HepG2 (cell line): ENCODE measurements around the gene TASOR2. TPM values are rescaled to one million over a fixed set of nuclear protein-coding genes. Genes with fewer than 3 reads are reported as not detected.

ENCODE experiments used
- CTCF ChIP-seq: sonication (generic); formaldehyde crosslinking; IDR thresholded peaks from 2 replicates; pipeline ENCODE4 v1.5.0; 2020; ENCODE audit warnings: mild to moderate bottlenecking, missing genetic modification reagents, moderate library complexity
- ETV5 ChIP-seq: IDR thresholded peaks from 2 replicates; pipeline ENCODE4 v1.6.1; 2018; ENCODE audit warnings: missing biosample characterization, missing genetic modification reagents, inconsistent platforms, borderline replicate concordance
- FOXO4 ChIP-seq: sonication (generic); formaldehyde crosslinking; conservative IDR thresholded peaks from 2 replicates; pipeline ENCODE4 v1.8.1; 2023; ENCODE audit warnings: missing genetic modification reagents
- JUNB ChIP-seq: sonication (generic); formaldehyde crosslinking; IDR thresholded peaks from 2 replicates; pipeline ENCODE4 v1.8.0; 2022; ENCODE audit warnings: missing genetic modification reagents, mild to moderate bottlenecking, borderline replicate concordance
- TEAD2 ChIP-seq: sonication (generic); formaldehyde crosslinking; IDR thresholded peaks from 2 replicates; pipeline ENCODE4 v1.9.0; 2021; ENCODE audit warnings: missing genetic modification reagents
- ZMYM2 ChIP-seq: sonication (generic); formaldehyde crosslinking; IDR thresholded peaks from 2 replicates; pipeline ENCODE4 v1.8.0; 2022; ENCODE audit warnings: mild to moderate bottlenecking, missing genetic modification reagents
- ZNF407 ChIP-seq: sonication (generic); formaldehyde crosslinking; IDR thresholded peaks from one replicate; pipeline ENCODE4 v1.5.1; 2020; ENCODE audit warnings: mild to moderate bottlenecking, missing genetic modification reagents; ENCODE audit errors: not compliant biosample characterization
- ZNF562 ChIP-seq: sonication (generic); formaldehyde crosslinking; IDR thresholded peaks from 2 replicates; pipeline ENCODE4 v1.8.0; 2022; ENCODE audit warnings: missing genetic modification reagents, borderline replicate concordance
- ZNF773 ChIP-seq: sonication (generic); formaldehyde crosslinking; IDR thresholded peaks from 2 replicates; pipeline ENCODE4 v1.4.0; 2020; ENCODE audit warnings: missing genetic modification reagents, borderline replicate concordance
- ZNF776 ChIP-seq: sonication (generic); formaldehyde crosslinking; IDR thresholded peaks from 2 replicates; pipeline ENCODE4 v1.4.0; 2020; ENCODE audit warnings: mild to moderate bottlenecking, missing genetic modification reagents
- polyA plus RNA-seq, 8 experiments: library from polyadenylated mRNA; depleted of rRNA in 3 of 8; stranded (reverse) in 7 of 8; unstranded in 1 of 8; fragments of >200 nt; fragmentation: Illumina TruSeq in 4 of 8; extraction: Trizol in 4 of 8; gene quantifications; 2 replicates each; pipeline versions ENCODE4 v1.2.1 to v1.2.3, GENCODE V29; 2011 to 2016; ENCODE audit warnings: low read depth in 4 of 8, missing spikeins in 1 of 8, mixed read lengths in 1 of 8; ENCODE audit not compliant: insufficient read depth in 1 of 8
- total RNA-seq, 5 experiments: library from RNA; depleted of rRNA; stranded (reverse); fragments of >200 nt; fragmentation: Illumina TruSeq; extraction: Trizol; gene quantifications; 2 replicates each; pipeline ENCODE4 v1.2.3, GENCODE V29; 2016; ENCODE audit warnings: low read depth in 1 of 5
- TF ChIP-seq, protein P1 (sequence below): sonication (generic); formaldehyde crosslinking; IDR thresholded peaks from 2 replicates; pipeline ENCODE4 v1.4.0; 2020; ENCODE audit warnings: missing genetic modification reagents
- TF ChIP-seq, protein P2 (sequence below): sonication (generic); formaldehyde crosslinking; IDR thresholded peaks from 2 replicates; pipeline ENCODE4 v1.8.1; 2023; ENCODE audit warnings: mild to moderate bottlenecking, missing genetic modification reagents

TASOR2 gene
- total and polyA plus RNA-seq, 2 of the 13 experiments (the other 11 are each of a cell fraction or from before 2014, with no cell fraction given) = 24.2 to 55.3 TPM

- TF ChIP-seq ZNF407 (CRISPR knock-in tag) = no peak
- peak; percentile 66; the same call in 1 of the 2 replicates for TF ChIP-seq JUNB (CRISPR knock-in tag)
- TF ChIP-seq ZNF776 = peak; percentile 89
- no peak for TF ChIP-seq ZNF773
- peak; percentile 89 for TF ChIP-seq ZMYM2 (CRISPR knock-in tag)
- TF ChIP-seq, protein P1, sequence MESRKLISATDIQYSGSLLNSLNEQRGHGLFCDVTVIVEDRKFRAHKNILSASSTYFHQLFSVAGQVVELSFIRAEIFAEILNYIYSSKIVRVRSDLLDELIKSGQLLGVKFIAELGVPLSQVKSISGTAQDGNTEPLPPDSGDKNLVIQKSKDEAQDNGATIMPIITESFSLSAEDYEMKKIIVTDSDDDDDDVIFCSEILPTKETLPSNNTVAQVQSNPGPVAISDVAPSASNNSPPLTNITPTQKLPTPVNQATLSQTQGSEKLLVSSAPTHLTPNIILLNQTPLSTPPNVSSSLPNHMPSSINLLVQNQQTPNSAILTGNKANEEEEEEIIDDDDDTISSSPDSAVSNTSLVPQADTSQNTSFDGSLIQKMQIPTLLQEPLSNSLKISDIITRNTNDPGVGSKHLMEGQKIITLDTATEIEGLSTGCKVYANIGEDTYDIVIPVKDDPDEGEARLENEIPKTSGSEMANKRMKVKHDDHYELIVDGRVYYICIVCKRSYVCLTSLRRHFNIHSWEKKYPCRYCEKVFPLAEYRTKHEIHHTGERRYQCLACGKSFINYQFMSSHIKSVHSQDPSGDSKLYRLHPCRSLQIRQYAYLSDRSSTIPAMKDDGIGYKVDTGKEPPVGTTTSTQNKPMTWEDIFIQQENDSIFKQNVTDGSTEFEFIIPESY (CRISPR knock-in tag) = no peak
- TF ChIP-seq, protein P2, sequence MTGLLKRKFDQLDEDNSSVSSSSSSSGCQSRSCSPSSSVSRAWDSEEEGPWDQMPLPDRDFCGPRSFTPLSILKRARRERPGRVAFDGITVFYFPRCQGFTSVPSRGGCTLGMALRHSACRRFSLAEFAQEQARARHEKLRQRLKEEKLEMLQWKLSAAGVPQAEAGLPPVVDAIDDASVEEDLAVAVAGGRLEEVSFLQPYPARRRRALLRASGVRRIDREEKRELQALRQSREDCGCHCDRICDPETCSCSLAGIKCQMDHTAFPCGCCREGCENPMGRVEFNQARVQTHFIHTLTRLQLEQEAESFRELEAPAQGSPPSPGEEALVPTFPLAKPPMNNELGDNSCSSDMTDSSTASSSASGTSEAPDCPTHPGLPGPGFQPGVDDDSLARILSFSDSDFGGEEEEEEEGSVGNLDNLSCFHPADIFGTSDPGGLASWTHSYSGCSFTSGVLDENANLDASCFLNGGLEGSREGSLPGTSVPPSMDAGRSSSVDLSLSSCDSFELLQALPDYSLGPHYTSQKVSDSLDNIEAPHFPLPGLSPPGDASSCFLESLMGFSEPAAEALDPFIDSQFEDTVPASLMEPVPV (CRISPR knock-in tag) = 0 out of 2 replicates have a peak, but pooled peaks have one; percentile 57
- no peak for TF ChIP-seq TEAD2 (CRISPR knock-in tag)
- no peak for TF ChIP-seq ZNF562 (CRISPR knock-in tag)
- TF ChIP-seq ETV5 = peak; percentile 87; the same call in 1 of the 2 replicates
- peak; percentile 58 for TF ChIP-seq CTCF
- no peak for TF ChIP-seq FOXO4 (CRISPR knock-in tag)
Observed at GRCh38 chr10:5659702-5660528, 24.7 kb upstream of the TASOR2 start (continued).
